GM12878 (cell line): ENCODE measurements around the gene FAM200B. TPM values are rescaled to one million over a fixed set of nuclear protein-coding genes. Genes with fewer than 3 reads are reported as not detected.
A peak's percentile ranks its signal among the peaks of the same experiment; 100 is the strongest.

Source experiments
- ATAC-seq: fragments of 200-7000 bp; cut with Tn5 transposase; 3 replicates; pipeline ENCODE4 v1.9.1; 2020; ENCODE audit warnings: mild to moderate bottlenecking, moderate library complexity
- BruUV-seq: library from RNA; stranded (reverse); fragments of 400-500 nt; replicated peaks from 2 replicates; lab custom pipeline; 2021; lab: Mats Ljungman, UMichigan
- CTCF ChIA-PET: fragments of 300-600 bp; sonication (Branson Sonifier 250); formaldehyde crosslinking; extraction: SDS; loops from one replicate; lab custom pipeline; 2021; ENCODE audit warnings: inconsistent platforms; lab: Yijun Ruan, JAX
- POLR2A ChIA-PET: fragments of 350-600 bp; formaldehyde crosslinking; extraction: SDS; loops from one replicate; lab custom pipeline; 2021; ENCODE audit warnings: inconsistent platforms; lab: Charles Lee
- RAD21 ChIA-PET: fragments of 300-600 bp; sonication (Branson Sonifier 250); formaldehyde crosslinking; loops from one replicate; lab custom pipeline; 2023; ENCODE audit warnings: antibody characterized with exemption; ENCODE audit not compliant: unreplicated experiment; lab: Charles Lee
- SMC1A ChIA-PET: fragments of 300-600 bp; sonication (Branson Sonifier 250); formaldehyde crosslinking; loops from one replicate; lab custom pipeline; 2023; ENCODE audit not compliant: unreplicated experiment, uncharacterized antibody; lab: Charles Lee
- DNase-seq: peaks from one replicate; pipeline ENCODE4 v3.0.0-alpha.2; 2011; ENCODE audit warnings: low read depth, low spot score
- FAIRE-seq: peaks from 3 replicates; lab custom pipeline; 2011; peaks lifted over from hg19 to GRCh38; lab: Jason Lieb, UNC
- H2AFZ ChIP-seq: 2 replicates; pipeline ENCODE4 v1.6.0; 2011; ENCODE audit warnings: low read depth, low read length, control low read depth; ENCODE audit not compliant: control insufficient read depth
- H3K27ac ChIP-seq: 2 replicates; pipeline ENCODE4 v1.5.1; 2011; ENCODE audit warnings: control low read depth; ENCODE audit not compliant: control insufficient read depth, insufficient read depth
- H3K27me3 ChIP-seq, 2 experiments: replicated peaks in 1 of 2; 2 replicates each; pipeline versions ENCODE4 v1.6.0 to v1.6.1; 2011; ENCODE audit warnings: low read length in 1 of 2; ENCODE audit not compliant: control insufficient read depth in 2 of 2, insufficient read depth in 2 of 2
- H3K36me3 ChIP-seq, 2 experiments: 2 replicates each; pipeline ENCODE4 v1.5.1; 2011; ENCODE audit warnings: low read length in 1 of 2; ENCODE audit not compliant: control insufficient read depth in 2 of 2, insufficient read depth in 2 of 2
- H3K4me1 ChIP-seq: 2 replicates; pipeline ENCODE4 v1.6.1; 2011; ENCODE audit warnings: mild to moderate bottlenecking, low read length, moderate library complexity, mixed read lengths; ENCODE audit not compliant: control insufficient read depth, insufficient read depth
- H3K4me2 ChIP-seq: 2 replicates; pipeline ENCODE4 v1.6.0; 2011; ENCODE audit warnings: control low read depth; ENCODE audit not compliant: control insufficient read depth, insufficient read depth
- H3K4me3 ChIP-seq: fragments of 200-600 bp; sonication (generic); 2 replicates; pipeline ENCODE4 v1.5.1; 2016
- H3K79me2 ChIP-seq: 2 replicates; pipeline ENCODE4 v1.6.0; 2011; ENCODE audit warnings: low read length; ENCODE audit not compliant: control insufficient read depth, insufficient read depth
- H3K9ac ChIP-seq: 2 replicates; pipeline ENCODE4 v1.8.0; 2011; ENCODE audit warnings: low read length, control low read depth, mixed read lengths; ENCODE audit not compliant: control insufficient read depth, insufficient read depth
- H3K9me3 ChIP-seq: replicated peaks from 3 replicates; pipeline ENCODE4 v1.5.1; 2011; ENCODE audit warnings: mild to moderate bottlenecking, low read length; ENCODE audit not compliant: control insufficient read depth, insufficient read depth
- H4K20me1 ChIP-seq: 2 replicates; pipeline ENCODE4 v1.6.0; 2011; ENCODE audit not compliant: control insufficient read depth, insufficient read depth
- SP1 ChIP-seq: IDR thresholded peaks from one replicate; pipeline ENCODE4 v1.6.1; 2011; ENCODE audit warnings: low read depth, low read length
- YY1 ChIP-seq: IDR thresholded peaks from 2 replicates; pipeline ENCODE4 v1.6.1; 2011; ENCODE audit warnings: low read depth, mild to moderate bottlenecking, low read length
- WGBS: methylation state at CpG from one replicate; pipeline ENCODE4 v1.1.6; 2016; ENCODE audit warnings: low lambda C conversion rate; ENCODE audit not compliant: insufficient replicate concordance, insufficient coverage; ENCODE audit errors: missing lambda C conversion rate; 5-methylcytosine and 5-hydroxymethylcytosine counted together
- in situ Hi-C: fragments of 300-500 bp; cut with MboI; formaldehyde crosslinking; loops from 9 replicates; pipeline ENCODE4 v1.14.3; 2018; ENCODE audit warnings: mixed read lengths
- intact Hi-C: fragments of 100-400 bp; cut with micrococcal nuclease; formaldehyde crosslinking; loops from one replicate; pipeline ENCODE4 v1.14.2; 2022; ENCODE audit not compliant: unreplicated experiment
- polyA plus RNA-seq, 11 experiments: library from polyadenylated mRNA; depleted of rRNA in 4 of 11; unstranded in 6 of 11; stranded (reverse) in 5 of 11; fragments of >200 nt; fragmentation: Nextera tagmentation in 4 of 11; fragmentation: Illumina TruSeq in 1 of 11; extraction: Ambion mirVana in 4 of 11; extraction: Trizol in 1 of 11; gene quantifications; 1 replicate in 1 of 11; 2 replicates in 10 of 11; pipeline versions ENCODE4 v1.2.1 to v1.2.3, GENCODE V29; 2011 to 2016; ENCODE audit warnings: inconsistent platforms in 2 of 11, missing spikeins in 2 of 11, low read depth in 1 of 11
- total RNA-seq, 4 experiments: library from RNA; depleted of rRNA in 3 of 4; stranded (reverse); fragments of >200 nt in 3 of 4; fragmentation: Illumina TruSeq in 1 of 4; extraction: Trizol in 1 of 4; gene quantifications; 2 replicates each; pipeline versions ENCODE4 v1.2.1 to v1.2.3, GENCODE V29; 2013 to 2021
- TF ChIP-seq, protein P1 (sequence below): fragments of 450-650 bp; IDR thresholded peaks from 2 replicates; pipeline ENCODE4 v1.6.1; 2018; ENCODE audit warnings: borderline replicate concordance, mild to moderate bottlenecking; ENCODE audit not compliant: partially characterized antibody

Gene FAM200B
- total and polyA plus RNA-seq, 10 of the 15 experiments (the other 5 are each of a cell fraction or from before 2014, with no cell fraction given), result 13.8 to 48.5 (median 25.5) TPM

DNA sequence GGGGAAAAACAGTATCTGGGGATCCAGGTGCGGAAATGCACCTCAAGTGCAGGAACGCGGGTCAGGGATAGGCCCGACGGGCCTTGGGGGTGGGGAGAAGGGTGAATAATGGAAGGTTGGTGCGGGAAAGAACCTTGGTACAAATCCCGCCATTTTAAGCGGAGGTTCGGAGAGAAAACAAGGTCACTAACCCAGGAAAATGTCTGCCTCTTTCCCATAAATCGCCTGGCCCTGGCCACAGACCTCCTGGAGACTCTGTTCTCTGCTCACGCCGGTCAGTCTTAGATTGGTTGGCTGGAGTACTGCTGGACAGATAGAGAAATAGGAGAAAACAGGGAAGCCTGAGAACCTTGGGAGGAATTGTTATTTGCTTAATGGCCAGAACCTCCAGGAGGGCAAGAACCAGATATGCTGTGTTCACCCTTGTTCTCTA is 25.6 kb upstream of the FAM200B start:
- H3K4me2 ChIP-seq, result peak overlapping the region; percentile 90
- H3K4me3 ChIP-seq, result peak overlapping the region; percentile 66; the same call in 1 of the 2 replicates
- H3K27me3 ChIP-seq, result no peaks in the 10 kb centered on the region
- ATAC-seq (no peak), DNase-seq (no peak), FAIRE-seq (no peak)
- TF ChIP-seq, protein P1, sequence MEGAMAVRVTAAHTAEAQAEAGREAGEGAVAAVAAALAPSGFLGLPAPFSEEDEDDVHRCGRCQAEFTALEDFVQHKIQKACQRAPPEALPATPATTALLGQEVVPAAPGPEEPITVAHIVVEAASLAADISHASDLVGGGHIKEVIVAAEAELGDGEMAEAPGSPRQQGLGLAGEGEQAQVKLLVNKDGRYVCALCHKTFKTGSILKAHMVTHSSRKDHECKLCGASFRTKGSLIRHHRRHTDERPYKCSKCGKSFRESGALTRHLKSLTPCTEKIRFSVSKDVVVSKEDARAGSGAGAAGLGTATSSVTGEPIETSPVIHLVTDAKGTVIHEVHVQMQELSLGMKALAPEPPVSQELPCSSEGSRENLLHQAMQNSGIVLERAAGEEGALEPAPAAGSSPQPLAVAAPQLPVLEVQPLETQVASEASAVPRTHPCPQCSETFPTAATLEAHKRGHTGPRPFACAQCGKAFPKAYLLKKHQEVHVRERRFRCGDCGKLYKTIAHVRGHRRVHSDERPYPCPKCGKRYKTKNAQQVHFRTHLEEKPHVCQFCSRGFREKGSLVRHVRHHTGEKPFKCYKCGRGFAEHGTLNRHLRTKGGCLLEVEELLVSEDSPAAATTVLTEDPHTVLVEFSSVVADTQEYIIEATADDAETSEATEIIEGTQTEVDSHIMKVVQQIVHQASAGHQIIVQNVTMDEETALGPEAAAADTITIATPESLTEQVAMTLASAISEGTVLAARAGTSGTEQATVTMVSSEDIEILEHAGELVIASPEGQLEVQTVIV, result no peak
- TF ChIP-seq YY1 (0 out of 2 replicates have a peak, but pooled peaks have one; percentile 48), SP1 (no peak)
- H3K4me1 ChIP-seq, result peaks cover 14% of the 10 kb centered on the region
- no peaks in the 10 kb centered on the region for H4K20me1 ChIP-seq
- POLR2A ChIA-PET, result interaction anchor here (0.9 to 2.6 kb wide), 3 partner anchors 16 to 27 kb away, joined by 3 to 15 read pairs (median 3); no protein-coding TSS in a partner anchor
- CTCF ChIA-PET, result interaction anchor here (0.9 to 1.0 kb wide), 2 partner anchors 8 to 20 kb away, joined by 3 read pairs; no protein-coding TSS in a partner anchor
- H3K36me3 ChIP-seq, result no peaks in the 10 kb centered on the region
- H3K9ac ChIP-seq, result peak overlapping the region; percentile 89
- 96% methylated on average over 11 of the region's 12 CpGs for WGBS
- intact Hi-C loops (loop anchor here (10.0 kb wide), 2 partner anchors 119 to 1491 kb away; partner anchors contain the start of gene CD38), in situ Hi-C loops (loop anchor here (10.0 kb wide), 1 partner anchor 651 kb away; the partner anchor contains the start of gene CPEB2)
- RAD21 ChIA-PET, result interaction anchor here (3.3 kb wide), 1 partner anchor 19 kb away, joined by 13 read pairs; no protein-coding TSS in a partner anchor
- BruUV-seq, result no TSS peak
- SMC1A ChIA-PET, result interaction anchor here (0.8 to 1.5 kb wide), 6 partner anchors 11 to 25 kb away, joined by 3 to 6 read pairs (median 4); no protein-coding TSS in a partner anchor
- peak overlapping the region; percentile 97; the same call in 1 of the 2 replicates for H2AFZ ChIP-seq
- H3K27ac ChIP-seq, result peak overlapping the region; percentile 95
- H3K9me3 ChIP-seq, result no peaks in the 10 kb centered on the region
- H3K79me2 ChIP-seq, result peaks cover 40% of the 10 kb centered on the region
